Measurements from ENCODE around the gene CIDEB.

CIDEB gene

GRCh38 chr14:24285351-24285750, 22.4 kb downstream of the CIDEB start:
- no peak overlapping the region for H3K27ac ChIP-seq (ENCODE audit: low read length, poor library complexity, severe bottlenecking)
- no peak overlapping the region for H3K9ac ChIP-seq (ENCODE audit: low read length)
- H2BK12ac ChIP-seq (ENCODE audit: low read length in 2 of 2) = no peak overlapping the region
- H3K36me3 ChIP-seq (ENCODE audit: control insufficient read depth in 1 of 2, insufficient read depth in 2 of 2, low read depth in 1 of 2, low read length in 2 of 2) = peaks cover 11 to 12% of the 10 kb centered on the region in 2 experiments
- H3K4me1 ChIP-seq (ENCODE audit: control insufficient read depth, insufficient read depth, low read depth, low read length) = peaks cover 7% of the 10 kb centered on the region
- no peak overlapping the region for H2BK5ac ChIP-seq (ENCODE audit: low read depth, low read length, poor library complexity, severe bottlenecking)
- H2BK15ac ChIP-seq (ENCODE audit: low read depth, poor library complexity, severe bottlenecking) = no peak overlapping the region
- no peak overlapping the region for H3K4me2 ChIP-seq (ENCODE audit: low read length, poor library complexity, severe bottlenecking)
- no peak for DNase-seq
- WGBS = 93% methylated on average over 4 of the region's 4 CpGs
- H4K91ac ChIP-seq (ENCODE audit: low read length) = no peak overlapping the region
- H3K4me3 ChIP-seq (ENCODE audit: insufficient read depth in 1 of 2, low read depth in 1 of 2, low read length in 2 of 2) = no peak overlapping the region
- H4K8ac ChIP-seq (ENCODE audit: low read length) = no peak overlapping the region
- H2BK120ac ChIP-seq (ENCODE audit: low read depth, low read length) = no peak overlapping the region
- no peak overlapping the region for H3K14ac ChIP-seq (ENCODE audit: low read length in 2 of 2)
- H3K23ac ChIP-seq (ENCODE audit: low read length in 2 of 2) = no peak overlapping the region
- H2AK5ac ChIP-seq (ENCODE audit: low read length, severe bottlenecking) = no peak overlapping the region
- no peak overlapping the region for H2AFZ ChIP-seq (ENCODE audit: low read depth, low read length)
- H3K27me3 ChIP-seq (ENCODE audit: control insufficient read depth in 1 of 2, insufficient read depth in 1 of 2, low read length in 2 of 2) = no peaks in the 10 kb centered on the region
- H3K4ac ChIP-seq (ENCODE audit: low read depth in 1 of 2, low read length in 2 of 2) = no peak overlapping the region
- no peak overlapping the region for H3K18ac ChIP-seq (ENCODE audit: low read depth in 1 of 2, low read length in 2 of 2)
- H3K9me3 ChIP-seq (ENCODE audit: control insufficient read depth, low read length) = no peaks in the 10 kb centered on the region
- H3K79me1 ChIP-seq (replicated peaks; ENCODE audit: low read length, poor library complexity, severe bottlenecking) = peaks cover 21% of the 10 kb centered on the region

- Histone ChIP-seq H3K4me2 (ENCODE audit: low read length, poor library complexity, severe bottlenecking) (no peak overlapping the region), H2BK15ac (ENCODE audit: low read depth, poor library complexity, severe bottlenecking) (no peak overlapping the region), H3K14ac (ENCODE audit: low read length in 2 of 2) (no peak overlapping the region), H3K4me1 (ENCODE audit: control insufficient read depth, insufficient read depth, low read depth, low read length) (peaks cover 7% of the 10 kb centered on the region), H2BK120ac (ENCODE audit: low read depth, low read length) (no peak overlapping the region), H4K8ac (ENCODE audit: low read length) (no peak overlapping the region), H4K91ac (ENCODE audit: low read length) (no peak overlapping the region), H3K18ac (ENCODE audit: low read depth in 1 of 2, low read length in 2 of 2) (no peak overlapping the region), H3K9ac (ENCODE audit: low read length) (no peak overlapping the region), H3K9me3 (ENCODE audit: control insufficient read depth, low read length) (no peaks in the 10 kb centered on the region), H3K4ac (ENCODE audit: low read depth in 1 of 2, low read length in 2 of 2) (no peak overlapping the region), H3K36me3 (ENCODE audit: control insufficient read depth in 1 of 2, insufficient read depth in 2 of 2, low read depth in 1 of 2, low read length in 2 of 2) (peaks cover 3 to 4% of the 10 kb centered on the region in 2 experiments), H3K79me1 (replicated peaks; ENCODE audit: low read length, poor library complexity, severe bottlenecking) (peaks cover 19% of the 10 kb centered on the region), H3K27ac (ENCODE audit: low read length, poor library complexity, severe bottlenecking) (no peak overlapping the region), H2AFZ (ENCODE audit: low read depth, low read length) (no peak overlapping the region), H2AK5ac (ENCODE audit: low read length, severe bottlenecking) (no peak overlapping the region), H2BK5ac (ENCODE audit: low read depth, low read length, poor library complexity, severe bottlenecking) (no peak overlapping the region), H3K27me3 (ENCODE audit: control insufficient read depth in 1 of 2, insufficient read depth in 1 of 2, low read length in 2 of 2) (no peaks in the 10 kb centered on the region), H3K4me3 (ENCODE audit: insufficient read depth in 1 of 2, low read depth in 1 of 2, low read length in 2 of 2) (no peak overlapping the region), H3K23ac (ENCODE audit: low read length in 2 of 2) (no peak overlapping the region), H2BK12ac (ENCODE audit: low read length in 2 of 2) (no peak overlapping the region)
- no peak for DNase-seq
- 81% methylated on average over 11 of the region's 11 CpGs for WGBS
These were observed 23.2 kb downstream of the CIDEB start for GRCh38 chr14:24284501-24285035.

GRCh38 chr14:24283796-24284460, 23.8 kb downstream of the CIDEB start:
- Histone ChIP-seq H3K14ac (ENCODE audit: low read length in 2 of 2) (no peak overlapping the region), H3K27me3 (ENCODE audit: control insufficient read depth in 1 of 2, insufficient read depth in 1 of 2, low read length in 2 of 2) (no peaks in the 10 kb centered on the region), H3K36me3 (ENCODE audit: control insufficient read depth in 1 of 2, insufficient read depth in 2 of 2, low read depth in 1 of 2, low read length in 2 of 2) (no peaks in the 10 kb centered on the region), H3K4me2 (ENCODE audit: low read length, poor library complexity, severe bottlenecking) (no peak overlapping the region), H3K18ac (ENCODE audit: low read depth in 1 of 2, low read length in 2 of 2) (no peak overlapping the region), H2BK5ac (ENCODE audit: low read depth, low read length, poor library complexity, severe bottlenecking) (no peak overlapping the region), H3K9ac (ENCODE audit: low read length) (no peak overlapping the region), H4K8ac (ENCODE audit: low read length) (no peak overlapping the region), H4K91ac (ENCODE audit: low read length) (no peak overlapping the region), H2BK12ac (ENCODE audit: low read length in 2 of 2) (no peak overlapping the region), H3K23ac (ENCODE audit: low read length in 2 of 2) (no peak overlapping the region), H3K4me1 (ENCODE audit: control insufficient read depth, insufficient read depth, low read depth, low read length) (peaks cover 7% of the 10 kb centered on the region), H2AFZ (ENCODE audit: low read depth, low read length) (no peak overlapping the region), H3K79me1 (replicated peaks; ENCODE audit: low read length, poor library complexity, severe bottlenecking) (peaks cover 22% of the 10 kb centered on the region), H3K4me3 (ENCODE audit: insufficient read depth in 1 of 2, low read depth in 1 of 2, low read length in 2 of 2) (no peak overlapping the region), H3K4ac (ENCODE audit: low read depth in 1 of 2, low read length in 2 of 2) (no peak overlapping the region), H2AK5ac (ENCODE audit: low read length, severe bottlenecking) (no peak overlapping the region), H3K27ac (ENCODE audit: low read length, poor library complexity, severe bottlenecking) (no peak overlapping the region), H2BK15ac (ENCODE audit: low read depth, poor library complexity, severe bottlenecking) (no peak overlapping the region), H3K9me3 (ENCODE audit: control insufficient read depth, low read length) (no peaks in the 10 kb centered on the region), H2BK120ac (ENCODE audit: low read depth, low read length) (no peak overlapping the region)
- no peak for DNase-seq
- WGBS = 93% methylated on average over 5 of the region's 5 CpGs

GRCh38 chr14:24282736-24283135, 25.0 kb downstream of the CIDEB start:
- no peak overlapping the region for H3K4ac ChIP-seq (ENCODE audit: low read depth in 1 of 2, low read length in 2 of 2)
- H2BK120ac ChIP-seq (ENCODE audit: low read depth, low read length) = no peak overlapping the region
- no peaks in the 10 kb centered on the region for H3K27me3 ChIP-seq (ENCODE audit: control insufficient read depth in 1 of 2, insufficient read depth in 1 of 2, low read length in 2 of 2)
- H3K18ac ChIP-seq (ENCODE audit: low read depth in 1 of 2, low read length in 2 of 2) = no peak overlapping the region
- H4K8ac ChIP-seq (ENCODE audit: low read length) = no peak overlapping the region
- no peak overlapping the region for H2AK5ac ChIP-seq (ENCODE audit: low read length, severe bottlenecking)
- 85% methylated on average over 3 of the region's 3 CpGs for WGBS
- no peak overlapping the region for H3K27ac ChIP-seq (ENCODE audit: low read length, poor library complexity, severe bottlenecking)
- peaks cover 7% of the 10 kb centered on the region for H3K4me1 ChIP-seq (ENCODE audit: control insufficient read depth, insufficient read depth, low read depth, low read length)
- H3K4me3 ChIP-seq (ENCODE audit: insufficient read depth in 1 of 2, low read depth in 1 of 2, low read length in 2 of 2) = no peak overlapping the region
- no peak overlapping the region for H4K91ac ChIP-seq (ENCODE audit: low read length)
- H3K14ac ChIP-seq (ENCODE audit: low read length in 2 of 2) = no peak overlapping the region
- no peak overlapping the region for H2AFZ ChIP-seq (ENCODE audit: low read depth, low read length)
- no peak overlapping the region for H2BK12ac ChIP-seq (ENCODE audit: low read length in 2 of 2)
- DNase-seq = no peak
- no peaks in the 10 kb centered on the region for H3K9me3 ChIP-seq (ENCODE audit: control insufficient read depth, low read length)
- no peak overlapping the region for H3K9ac ChIP-seq (ENCODE audit: low read length)
- no peak overlapping the region for H2BK5ac ChIP-seq (ENCODE audit: low read depth, low read length, poor library complexity, severe bottlenecking)
- no peak overlapping the region for H3K4me2 ChIP-seq (ENCODE audit: low read length, poor library complexity, severe bottlenecking)
- H3K23ac ChIP-seq (ENCODE audit: low read length in 2 of 2) = no peak overlapping the region
- peaks cover 24% of the 10 kb centered on the region for H3K79me1 ChIP-seq (replicated peaks; ENCODE audit: low read length, poor library complexity, severe bottlenecking)
- no peak overlapping the region for H2BK15ac ChIP-seq (ENCODE audit: low read depth, poor library complexity, severe bottlenecking)
- H3K36me3 ChIP-seq (ENCODE audit: control insufficient read depth in 1 of 2, insufficient read depth in 2 of 2, low read depth in 1 of 2, low read length in 2 of 2) = no peaks in the 10 kb centered on the region
